ENCODE measurements around the gene GNAQ.
A peak's percentile ranks its signal among the peaks of the same experiment; 100 is the strongest.

Gene GNAQ

DNA sequence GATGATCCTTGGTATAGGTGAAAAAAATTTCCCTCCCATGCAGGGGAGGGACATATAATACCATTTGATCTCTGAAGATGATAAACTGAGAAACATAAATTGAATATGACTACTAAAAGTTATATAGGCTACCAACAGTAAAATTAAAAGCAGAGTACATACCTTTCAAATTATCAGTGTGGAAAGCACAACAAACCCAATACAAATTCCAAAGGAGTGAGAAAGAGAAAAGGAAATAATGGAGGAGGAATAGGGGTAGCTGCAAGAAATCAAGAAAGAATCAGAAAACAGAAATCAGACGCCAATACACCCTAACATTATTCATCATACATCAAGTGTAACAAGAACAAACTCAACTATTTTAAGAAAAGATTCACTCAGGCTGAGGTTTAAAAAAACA, 17.7 kb downstream of the GNAQ start:
- TF ChIP-seq, protein P1, sequence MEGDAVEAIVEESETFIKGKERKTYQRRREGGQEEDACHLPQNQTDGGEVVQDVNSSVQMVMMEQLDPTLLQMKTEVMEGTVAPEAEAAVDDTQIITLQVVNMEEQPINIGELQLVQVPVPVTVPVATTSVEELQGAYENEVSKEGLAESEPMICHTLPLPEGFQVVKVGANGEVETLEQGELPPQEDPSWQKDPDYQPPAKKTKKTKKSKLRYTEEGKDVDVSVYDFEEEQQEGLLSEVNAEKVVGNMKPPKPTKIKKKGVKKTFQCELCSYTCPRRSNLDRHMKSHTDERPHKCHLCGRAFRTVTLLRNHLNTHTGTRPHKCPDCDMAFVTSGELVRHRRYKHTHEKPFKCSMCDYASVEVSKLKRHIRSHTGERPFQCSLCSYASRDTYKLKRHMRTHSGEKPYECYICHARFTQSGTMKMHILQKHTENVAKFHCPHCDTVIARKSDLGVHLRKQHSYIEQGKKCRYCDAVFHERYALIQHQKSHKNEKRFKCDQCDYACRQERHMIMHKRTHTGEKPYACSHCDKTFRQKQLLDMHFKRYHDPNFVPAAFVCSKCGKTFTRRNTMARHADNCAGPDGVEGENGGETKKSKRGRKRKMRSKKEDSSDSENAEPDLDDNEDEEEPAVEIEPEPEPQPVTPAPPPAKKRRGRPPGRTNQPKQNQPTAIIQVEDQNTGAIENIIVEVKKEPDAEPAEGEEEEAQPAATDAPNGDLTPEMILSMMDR (IDR thresholded peaks at IDR 0.05; ENCODE audit: low read depth, low read length), result no peak
- H3K4me3 ChIP-seq (ENCODE audit: low read depth, low read length), result no peak overlapping the region

DNA sequence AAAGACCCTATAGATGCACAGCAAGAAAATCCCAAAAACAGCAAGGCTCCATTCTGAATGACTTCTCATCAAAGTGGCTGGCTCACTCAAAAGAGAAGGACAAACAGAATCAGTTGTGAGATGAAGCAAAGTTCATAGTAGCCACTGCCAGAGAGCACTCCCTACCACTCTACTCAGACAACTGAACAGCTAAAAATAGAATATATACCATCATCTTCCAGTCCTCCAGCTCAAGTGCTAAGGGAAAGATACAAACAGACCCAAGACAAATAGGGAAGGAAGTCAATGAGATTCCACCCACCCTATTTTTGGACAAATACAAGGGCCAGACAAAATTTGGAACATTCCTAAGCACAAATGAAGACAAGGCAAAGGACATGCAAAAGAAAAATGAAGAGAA, 20.6 kb downstream of the GNAQ start:
- no peak overlapping the region for H3K4me3 ChIP-seq (ENCODE audit: low read depth, low read length)
- TF ChIP-seq, protein P1 (IDR thresholded peaks at IDR 0.05; ENCODE audit: low read depth, low read length), result no peak

DNA sequence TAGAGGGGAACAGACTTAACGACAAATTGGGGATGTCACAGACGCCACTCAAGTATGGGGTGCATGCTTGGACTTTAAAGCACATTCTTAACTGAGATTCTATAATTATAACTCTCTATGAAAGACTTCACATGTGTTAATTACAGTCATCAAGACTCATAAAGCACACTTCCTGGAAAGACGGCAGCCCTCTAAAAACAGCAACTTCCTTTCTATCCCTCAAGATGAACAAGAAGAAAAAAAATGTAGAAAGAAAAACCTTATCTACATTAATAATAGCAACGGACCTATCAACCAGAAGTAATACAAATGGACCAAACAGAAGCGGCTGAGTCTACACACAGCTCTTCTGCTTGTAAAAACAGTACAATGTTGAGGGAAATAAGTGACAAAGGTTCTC, 21.2 kb downstream of the GNAQ start:
- TF ChIP-seq, protein P1 (IDR thresholded peaks at IDR 0.05; ENCODE audit: low read depth, low read length), result no peak
- no peak overlapping the region for H3K4me3 ChIP-seq (ENCODE audit: low read depth, low read length)

DNA sequence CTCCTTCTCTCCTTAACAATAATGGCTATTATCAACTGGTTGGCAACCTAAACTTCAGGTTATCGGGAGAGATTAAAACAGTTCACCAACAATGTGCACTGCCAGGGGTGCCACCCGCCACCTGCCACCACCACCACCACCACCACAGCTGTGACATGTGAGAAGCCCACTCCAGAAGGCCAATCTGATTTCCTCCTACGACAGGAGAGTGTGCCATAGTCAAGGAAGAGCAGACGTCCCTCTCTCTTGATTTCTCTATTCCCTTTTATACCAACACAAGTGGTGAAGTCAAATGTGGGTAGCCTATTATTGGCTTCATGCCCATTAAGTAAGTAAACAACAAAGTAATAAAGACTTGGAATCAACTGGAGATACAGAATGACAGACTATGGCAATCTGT, 22.4 kb downstream of the GNAQ start:
- H3K4me3 ChIP-seq (ENCODE audit: low read depth, low read length), result no peak overlapping the region
- TF ChIP-seq, protein P1 (IDR thresholded peaks at IDR 0.05; ENCODE audit: low read depth, low read length), result no peak

DNA sequence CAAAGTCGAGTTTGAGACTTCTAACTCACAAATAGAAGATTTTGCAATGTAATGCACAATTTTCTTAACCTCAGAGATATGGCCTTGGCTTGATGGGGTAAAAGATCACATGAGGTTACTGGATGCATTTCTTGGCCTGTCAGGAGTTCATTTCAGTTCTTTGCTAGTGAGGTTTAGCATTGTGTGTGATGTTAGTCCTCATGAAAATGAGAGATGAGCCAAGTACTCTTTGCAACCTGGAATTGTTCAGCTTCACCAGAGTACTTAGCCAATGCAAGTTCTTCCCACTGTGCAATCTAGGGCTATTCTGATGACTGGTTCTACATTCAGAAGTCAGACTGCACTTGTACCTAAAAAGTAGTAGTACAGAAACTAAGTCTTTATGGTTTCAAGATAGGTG, 24.9 kb downstream of the GNAQ start:
- no peak overlapping the region for H3K4me3 ChIP-seq (ENCODE audit: low read depth, low read length)
- TF ChIP-seq, protein P1 (IDR thresholded peaks at IDR 0.05; ENCODE audit: low read depth, low read length), result no peak

DNA sequence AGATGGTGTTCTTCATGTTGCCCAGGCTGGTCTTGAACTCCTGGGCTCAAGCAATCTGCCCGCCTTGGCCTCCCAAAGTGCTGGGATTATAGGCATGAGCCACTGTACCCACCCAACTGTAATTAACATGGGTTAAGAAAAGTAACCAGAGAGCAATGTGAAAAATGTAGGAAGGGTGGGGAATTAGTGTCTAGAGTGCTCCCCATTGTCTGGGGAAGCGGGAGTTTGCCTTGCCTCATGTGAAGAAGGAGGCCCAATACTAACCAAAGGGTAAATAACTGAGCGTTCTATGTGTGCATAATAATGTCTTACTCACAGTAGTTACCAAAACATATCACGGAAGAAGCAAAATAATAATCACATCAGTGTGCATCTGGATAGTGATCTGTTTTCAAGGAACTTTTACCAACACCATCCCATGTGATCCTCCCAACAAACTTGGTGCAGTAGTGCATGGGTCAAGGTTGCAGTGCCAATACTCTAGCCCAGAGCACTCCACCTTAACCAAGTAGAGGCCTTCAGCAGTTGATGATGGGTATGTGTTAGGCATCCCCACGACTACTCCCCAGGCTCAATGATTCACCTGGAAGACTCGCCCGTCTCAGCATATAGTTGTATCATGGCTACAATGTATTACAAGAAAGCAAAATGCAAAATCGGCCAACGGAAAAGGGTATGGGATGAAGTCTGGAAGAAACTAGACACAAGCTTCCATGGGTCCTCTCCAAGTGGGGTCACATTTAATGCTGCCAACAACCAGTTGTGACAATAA, 26.2 kb downstream of the GNAQ start:
- TF ChIP-seq, protein P1 (IDR thresholded peaks at IDR 0.05; ENCODE audit: low read depth, low read length), result no peak
- no peak overlapping the region for H3K4me3 ChIP-seq (ENCODE audit: low read depth, low read length)

DNA sequence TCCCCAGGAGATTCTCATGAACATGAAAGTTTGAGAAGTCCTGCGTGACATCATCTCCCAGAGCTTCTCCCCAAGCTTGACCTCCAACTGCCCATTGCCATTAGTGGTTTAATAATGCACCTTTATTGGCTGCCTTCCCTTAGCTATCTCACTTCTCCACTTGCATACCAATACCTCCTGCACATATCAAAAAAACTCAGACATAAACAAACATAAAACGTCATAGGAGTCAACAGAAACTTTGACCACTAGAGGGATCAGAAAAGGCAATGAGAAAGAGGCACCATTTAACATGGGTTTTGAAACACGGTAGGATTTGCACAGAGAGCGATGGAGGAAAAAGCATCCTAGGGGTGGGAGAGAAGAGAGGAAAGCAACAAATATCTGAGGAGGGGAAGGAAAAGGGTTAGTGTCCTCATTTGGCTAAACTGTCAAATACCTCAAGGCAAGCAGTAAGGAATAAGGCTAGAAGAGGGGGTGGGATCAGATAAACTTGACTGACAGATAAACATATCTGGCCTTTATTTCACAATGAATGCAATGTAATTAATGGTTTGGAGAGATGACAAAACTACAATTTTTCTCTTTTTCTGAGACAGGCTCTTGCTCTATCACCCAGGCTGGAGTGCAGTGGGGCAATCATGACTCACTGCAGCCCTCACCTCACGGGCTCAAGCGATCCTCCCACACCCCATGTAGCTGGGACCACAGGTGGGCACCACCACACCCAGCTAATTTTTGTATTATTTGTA, 27.0 kb downstream of the GNAQ start:
- TF ChIP-seq, protein P1 (IDR thresholded peaks at IDR 0.05; ENCODE audit: low read depth, low read length), result peak; percentile 17; the same call in 1 of the 2 replicates
- no peak overlapping the region for H3K4me3 ChIP-seq (ENCODE audit: low read depth, low read length)
